ENCODE measurements around the gene SLC17A7.
A peak's percentile ranks its signal among the peaks of the same experiment; 100 is the strongest.
"Not testable (repeated sequence)": the region's sequence is repeated elsewhere in the genome, so short reads cannot be mapped to it uniquely, and the experiment has no call there.

Gene SLC17A7

GRCh38 chr19:49469828-49470614 is 28.7 kb upstream of the SLC17A7 start:
- peak in 2 of 4 experiments; percentile 25 to 45 for DNase-seq

DNA sequence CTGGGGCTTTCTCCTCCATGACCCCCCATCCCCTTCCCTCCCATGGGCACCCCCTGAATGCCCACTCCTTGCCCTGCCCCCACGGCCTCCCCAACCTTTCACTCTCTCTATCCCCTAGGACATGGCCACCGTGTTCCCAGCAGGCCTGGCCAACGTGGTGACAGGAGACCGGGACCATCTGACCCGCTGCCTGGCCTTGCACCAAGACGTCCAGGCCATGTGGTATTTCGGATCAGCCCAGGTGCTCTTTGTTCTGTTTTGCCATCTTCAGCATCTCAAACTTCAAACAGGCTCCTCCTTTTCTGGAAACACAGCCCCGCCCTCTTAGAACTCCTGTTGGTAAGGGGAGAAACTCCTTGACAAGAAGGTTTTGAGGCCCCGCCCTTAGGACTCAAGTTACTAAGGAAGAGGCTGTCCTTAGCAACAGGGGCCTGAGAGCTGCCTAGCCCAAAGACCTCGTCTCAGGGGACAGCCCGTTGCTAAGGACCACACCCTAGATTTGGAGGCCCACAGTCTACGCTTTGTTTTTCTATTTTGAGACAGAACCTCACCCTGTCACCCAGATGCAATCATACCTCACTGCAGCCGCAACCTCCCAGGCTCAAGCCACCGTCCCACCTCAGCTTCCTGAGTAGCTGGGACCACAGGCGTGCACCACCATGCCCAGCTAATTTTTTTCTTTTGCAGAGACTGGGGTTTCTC is 27.6 kb upstream of the SLC17A7 start:
- peak in 2 of 4 experiments; percentile 56 to 80 for DNase-seq

DNA sequence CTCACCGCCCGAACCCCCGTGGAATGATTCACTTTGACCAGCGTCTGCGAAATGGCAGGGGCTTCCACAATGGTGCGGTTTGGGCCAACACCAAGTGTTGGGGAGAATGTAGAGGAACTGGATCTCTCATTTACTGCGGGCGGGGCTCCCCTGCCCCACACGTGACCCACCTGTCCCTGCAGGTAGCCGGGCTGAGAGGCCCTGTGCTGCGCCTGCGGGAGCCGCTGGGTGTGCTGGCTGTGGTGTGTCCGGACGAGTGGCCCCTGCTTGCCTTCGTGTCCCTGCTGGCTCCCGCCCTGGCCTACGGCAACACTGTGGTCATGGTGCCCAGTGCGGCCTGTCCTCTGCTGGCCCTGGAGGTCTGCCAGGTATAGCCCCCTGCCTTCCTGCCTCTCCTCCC is 26.9 kb upstream of the SLC17A7 start:
- no peak for DNase-seq

DNA sequence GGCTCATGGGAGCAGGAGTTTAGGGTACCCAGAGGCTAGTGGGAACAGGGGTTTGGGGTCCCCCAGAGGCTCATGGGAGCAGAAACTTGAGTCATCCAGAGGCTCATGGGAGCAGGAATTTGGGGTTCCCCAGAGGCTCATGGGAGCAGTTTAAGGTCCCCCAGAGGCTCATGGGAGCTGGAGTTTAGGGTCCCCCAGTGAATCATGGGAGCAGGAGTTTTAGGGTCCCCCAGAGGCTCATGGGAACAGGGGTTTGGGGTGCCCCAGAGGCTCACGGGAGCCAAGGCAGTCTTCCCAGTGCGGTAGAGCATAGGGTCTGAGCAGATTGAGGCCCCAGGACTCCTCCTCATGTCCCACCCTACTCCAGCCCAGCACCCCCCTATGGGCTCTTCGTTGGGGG is 24.0 kb upstream of the SLC17A7 start:
- no peak for DNase-seq

DNA sequence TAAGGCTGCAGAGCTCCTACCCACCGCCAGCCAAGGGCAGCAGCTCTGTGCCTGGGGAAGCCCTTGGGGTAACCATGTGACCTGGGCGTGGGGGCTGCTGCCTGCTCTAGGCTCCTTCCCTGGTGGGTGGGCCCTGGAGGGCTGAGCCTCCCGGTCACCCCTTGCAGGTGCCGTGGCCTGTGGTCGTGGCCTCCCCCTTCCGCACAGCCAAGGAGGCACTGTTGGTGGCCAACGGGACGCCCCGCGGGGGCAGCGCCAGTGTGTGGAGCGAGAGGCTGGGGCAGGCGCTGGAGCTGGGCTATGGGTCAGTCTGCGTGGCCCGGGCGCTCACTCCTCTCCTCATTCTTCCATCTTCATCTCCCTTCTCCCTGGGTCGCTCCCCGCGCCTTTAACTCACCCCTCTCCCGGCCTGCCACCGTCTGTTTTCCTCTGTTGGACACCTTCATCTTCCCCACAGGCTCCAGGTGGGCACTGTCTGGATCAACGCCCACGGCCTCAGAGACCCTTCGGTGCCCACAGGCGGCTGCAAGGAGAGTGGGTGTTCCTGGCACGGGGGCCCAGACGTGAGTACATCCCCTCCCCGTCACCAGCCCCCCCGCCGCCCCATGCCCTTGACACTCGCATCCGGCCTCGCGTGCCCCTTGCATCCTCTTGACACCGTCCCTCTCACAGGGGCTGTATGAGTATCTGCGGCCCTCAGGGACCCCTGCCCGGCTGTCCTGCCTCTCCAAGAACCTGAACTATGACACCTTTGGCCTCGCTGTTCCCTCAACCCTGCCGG is 22.8 kb upstream of the SLC17A7 start:
- no peak for DNase-seq

DNA sequence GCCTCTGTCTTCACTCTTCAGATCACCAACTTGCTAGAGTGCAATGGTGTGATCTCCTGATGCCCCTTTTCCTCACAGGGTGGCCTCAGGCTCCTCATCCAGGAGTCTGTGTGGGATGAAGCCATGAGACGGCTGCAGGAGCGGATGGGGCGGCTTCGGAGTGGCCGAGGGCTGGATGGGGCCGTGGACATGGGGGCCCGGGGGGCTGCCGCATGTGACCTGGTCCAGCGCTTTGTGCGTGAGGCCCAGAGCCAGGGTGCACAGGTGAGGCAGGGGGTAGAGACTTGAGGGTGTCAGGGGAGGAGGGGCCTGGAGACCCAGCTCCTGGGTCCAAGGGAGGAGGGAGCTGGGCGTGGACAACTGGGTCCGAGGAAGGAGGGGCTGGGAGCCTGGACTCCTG is 21.2 kb upstream of the SLC17A7 start:
- no peak for DNase-seq

DNA sequence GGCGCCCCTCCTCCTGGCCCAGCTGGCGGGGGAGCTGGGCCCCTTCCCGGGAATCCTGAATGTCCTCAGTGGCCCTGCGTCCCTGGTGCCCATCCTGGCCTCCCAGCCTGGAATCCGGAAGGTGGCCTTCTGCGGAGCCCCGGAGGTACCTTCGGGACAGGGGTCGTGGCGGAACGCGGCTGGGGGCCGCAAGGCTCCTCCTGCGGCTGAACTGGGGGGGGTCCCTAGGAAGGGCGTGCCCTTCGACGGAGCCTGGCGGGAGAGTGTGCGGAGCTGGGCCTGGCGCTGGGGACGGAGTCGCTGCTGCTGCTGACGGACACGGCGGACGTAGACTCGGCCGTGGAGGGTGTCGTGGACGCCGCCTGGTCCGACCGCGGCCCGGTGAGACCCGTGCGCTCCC is 20.3 kb upstream of the SLC17A7 start:
- DNase-seq: no peak

- not testable (repeated sequence) for DNase-seq
Observed at GRCh38 chr19:49461130-49461529, 19.8 kb upstream of the SLC17A7 start.

- DNase-seq: no peak
Observed at GRCh38 chr19:49459388-49459787, 18.1 kb upstream of the SLC17A7 start.

DNA sequence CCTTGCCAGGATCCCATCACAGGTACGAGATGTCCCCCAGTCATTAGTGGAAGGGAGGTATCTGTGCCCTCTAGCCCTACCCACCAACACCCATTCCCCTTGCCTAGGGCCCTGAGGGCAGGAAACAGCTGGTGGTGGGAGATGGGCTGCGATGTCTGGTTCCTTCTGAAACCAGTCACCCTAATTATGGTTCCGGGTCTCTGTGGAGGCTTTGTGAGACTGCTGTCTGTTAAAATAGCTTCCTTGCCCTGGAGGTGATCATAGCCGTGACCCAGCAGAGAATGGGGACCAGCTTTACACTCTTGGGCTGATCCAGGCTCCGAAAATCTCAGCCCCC is 17.2 kb upstream of the SLC17A7 start:
- DNase-seq: no peak

- no peak for DNase-seq
Observed at GRCh38 chr19:49456326-49456725, 15.0 kb upstream of the SLC17A7 start.

GRCh38 chr19:49455773-49456172 is 14.4 kb upstream of the SLC17A7 start:
- DNase-seq: no peak

GRCh38 chr19:49453757-49454240 is 12.5 kb upstream of the SLC17A7 start:
- no peak for DNase-seq

- peak; percentile 94 to 98 (median 96) for DNase-seq
Observed at GRCh38 chr19:49453013-49453756, 11.9 kb upstream of the SLC17A7 start, which contains the start of gene ALDH16A1. Gene ALDH16A1, plus strand, starts transcription at chr19:49453225. Its CDS starts 107 bp downstream, at chr19:49453332.

DNA sequence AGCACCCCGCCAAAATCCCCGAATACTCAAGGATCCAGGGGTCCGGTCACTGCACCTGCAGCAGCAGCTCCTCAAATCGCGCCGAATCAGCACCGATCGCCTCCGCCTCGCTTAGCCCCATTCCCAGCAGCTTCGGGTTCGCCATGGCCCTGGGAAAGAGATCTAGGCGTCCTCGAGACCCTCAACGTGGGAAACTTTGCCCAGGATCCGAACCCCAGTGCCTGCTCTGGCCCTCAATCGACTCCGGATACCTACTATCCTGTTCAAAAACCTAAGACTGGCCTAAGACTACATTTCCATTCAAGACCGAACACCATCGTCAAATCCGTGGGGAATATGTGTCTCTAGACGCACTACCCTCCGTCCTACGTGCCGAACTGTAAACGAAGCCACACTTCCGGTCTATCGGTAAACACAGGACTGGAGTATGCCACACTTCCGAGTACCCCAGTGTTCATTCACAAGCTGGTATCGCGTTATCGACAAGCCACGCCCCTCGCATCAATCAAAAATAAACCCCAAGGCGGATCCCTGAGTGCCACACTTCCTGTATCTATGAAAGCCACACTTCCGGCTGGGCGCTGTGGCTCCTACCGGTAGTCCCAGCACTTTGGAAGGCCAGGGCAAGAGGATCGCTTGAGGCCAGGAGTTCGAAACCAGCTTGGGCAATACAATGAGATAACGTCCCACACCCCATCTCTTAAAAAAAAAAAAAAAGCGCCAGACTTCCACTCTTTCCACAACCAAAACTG is 10.3 kb upstream of the SLC17A7 start, which contains the start of gene PIH1D1:
TSS of gene PIH1D1 (minus strand) at position 385 of the 752 bp plus-strand sequence. CDS start at position 145, 240 bp downstream.
- DNase-seq: peak; percentile 69 to 88 (median 80)

- DNase-seq: no peak
Observed at GRCh38 chr19:49450405-49450804, 9.1 kb upstream of the SLC17A7 start.

- no peak for DNase-seq
Observed at GRCh38 chr19:49448432-49448786, 7.1 kb upstream of the SLC17A7 start.

DNA sequence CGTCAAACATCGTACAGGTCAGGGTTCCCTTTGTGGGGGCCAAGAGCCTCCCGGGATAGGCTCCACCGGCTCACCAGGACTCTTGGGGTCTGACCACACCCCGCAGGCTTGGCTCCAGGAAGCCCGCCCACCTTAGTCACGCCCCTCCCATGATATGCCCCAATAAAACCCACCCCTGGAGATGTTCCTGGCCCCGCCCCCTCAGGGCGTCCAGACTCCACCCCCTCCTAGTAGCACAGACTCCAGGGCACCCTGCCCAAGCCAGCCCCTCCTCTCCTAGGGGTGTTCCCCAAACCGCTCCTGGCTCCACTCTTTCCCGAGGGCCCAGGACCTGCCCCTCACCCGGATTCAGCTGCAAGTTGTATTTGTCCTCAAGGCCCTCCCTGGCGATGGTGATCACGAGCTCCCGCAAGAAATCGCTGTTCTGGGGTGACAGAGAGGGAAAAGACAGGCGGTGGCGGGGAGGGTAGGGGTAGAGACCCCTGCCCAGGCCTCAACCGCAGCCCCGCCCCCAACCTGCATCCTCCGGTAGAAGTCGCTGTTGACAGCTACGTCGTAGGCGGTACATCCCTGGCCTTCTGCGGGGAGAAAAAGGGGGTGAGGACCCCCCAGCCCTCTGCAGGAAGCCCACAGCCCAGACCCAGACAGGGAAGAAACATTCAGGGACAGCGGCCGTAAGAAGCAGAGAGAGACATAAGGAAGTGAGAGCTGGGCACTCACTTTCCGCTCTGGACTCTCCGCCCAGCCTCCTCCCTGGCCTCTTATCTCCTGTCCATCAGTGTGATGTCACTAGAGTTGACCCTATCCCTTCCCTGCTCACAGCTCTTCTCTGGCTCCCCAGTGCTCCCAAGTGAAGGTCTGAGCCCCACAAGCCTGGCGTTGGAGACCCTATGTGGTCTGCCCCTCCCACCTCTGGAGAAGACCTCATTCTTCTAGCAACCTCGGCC is 6.4 kb upstream of the SLC17A7 start:
- no peak for DNase-seq

GRCh38 chr19:49445997-49446396 is 4.7 kb upstream of the SLC17A7 start:
- no peak for DNase-seq

- not testable (repeated sequence) for DNase-seq
Observed at GRCh38 chr19:49444100-49444700, 2.9 kb upstream of the SLC17A7 start.
